CD4-positive, alpha-beta T cell treated with Interleukin-12 subunit alpha and Interleukin-12 subunit beta, for 1 hour (primary cell): ENCODE measurements around the gene TBC1D3I.
"Not testable (repeated sequence)": the region's sequence is repeated elsewhere in the genome, so short reads cannot be mapped to it uniquely, and the experiment has no call there.

Experiments used
- DNase-seq: peaks from one replicate; pipeline ENCODE4 v3.0.0-alpha.2; 2020

Gene TBC1D3I

GRCh38 chr17:36264470-36264869 lies at the start of gene TBC1D3I:
Gene TBC1D3I, minus strand, starts transcription at chr17:36264570. Its CDS starts 1,585 bp downstream, at chr17:36262985.
- not testable (repeated sequence) for DNase-seq

GRCh38 chr17:36295161-36295560 lies 30.8 kb upstream of the TBC1D3I start:
- DNase-seq = not testable (repeated sequence)

GRCh38 chr17:36289965-36290612 lies 25.7 kb upstream of the TBC1D3I start:
- not testable (repeated sequence) for DNase-seq

GRCh38 chr17:36284219-36284618 lies 19.8 kb upstream of the TBC1D3I start:
- DNase-seq = not testable (repeated sequence)

- not testable (repeated sequence) for DNase-seq
Measured at GRCh38 chr17:36283256-36283655, 18.9 kb upstream of the TBC1D3I start.

GRCh38 chr17:36242046-36242445 lies 22.3 kb downstream of the TBC1D3I start:
- DNase-seq = not testable (repeated sequence)

- DNase-seq = not testable (repeated sequence)
Measured at GRCh38 chr17:36229644-36230043, 34.7 kb downstream of the TBC1D3I start.

- not testable (repeated sequence) for DNase-seq
Measured at GRCh38 chr17:36222967-36223366, 41.4 kb downstream of the TBC1D3I start.

- not testable (repeated sequence) for DNase-seq
Measured at GRCh38 chr17:36221581-36222100, 42.7 kb downstream of the TBC1D3I start.

GRCh38 chr17:36220737-36221580 lies 43.4 kb downstream of the TBC1D3I start:
- DNase-seq = not testable (repeated sequence)

GRCh38 chr17:36219556-36219955 lies 44.8 kb downstream of the TBC1D3I start:
- not testable (repeated sequence) for DNase-seq

GRCh38 chr17:36215406-36216308 lies 48.7 kb downstream of the TBC1D3I start:
- DNase-seq = not testable (repeated sequence)

- DNase-seq = no peak
Measured at GRCh38 chr17:36214918-36215317, 49.5 kb downstream of the TBC1D3I start.

- no peak for DNase-seq
Measured at GRCh38 chr17:36213695-36214094, 50.7 kb downstream of the TBC1D3I start.

- no peak for DNase-seq
Measured at GRCh38 chr17:36212966-36213365, 51.4 kb downstream of the TBC1D3I start.

GRCh38 chr17:36212272-36212605 lies 52.1 kb downstream of the TBC1D3I start:
- DNase-seq = no peak

GRCh38 chr17:36211484-36212271 lies 52.7 kb downstream of the TBC1D3I start:
- DNase-seq = not testable (repeated sequence)

GRCh38 chr17:36210439-36211211 lies 53.7 kb downstream of the TBC1D3I start, which contains the start of gene CCL4L2:
Gene CCL4L2, plus strand, starts transcription at chr17:36211063.
- DNase-seq = not testable (repeated sequence)

GRCh38 chr17:36209575-36209974 lies 54.8 kb downstream of the TBC1D3I start:
- no peak for DNase-seq

GRCh38 chr17:36207383-36207782 lies 57.0 kb downstream of the TBC1D3I start:
- not testable (repeated sequence) for DNase-seq

- not testable (repeated sequence) for DNase-seq
Measured at GRCh38 chr17:36206486-36206821, 57.9 kb downstream of the TBC1D3I start.
